GM12875 (cell line): Measurements from ENCODE around the gene EPAS1.

Experiments used
- H3K4me3 ChIP-seq: one replicate; pipeline ENCODE4 v1.5.1; 2011; ENCODE audit warnings: low read depth, low read length, control low read depth
- TF ChIP-seq, protein P1 (sequence below): IDR thresholded peaks from 2 replicates; pipeline ENCODE4 v1.5.1; 2011; ENCODE audit warnings: low read depth, mild to moderate bottlenecking, control low read depth, inconsistent platforms, low read length, moderate library complexity, borderline replicate concordance; ENCODE audit not compliant: insufficient read depth

The EPAS1 gene

DNA sequence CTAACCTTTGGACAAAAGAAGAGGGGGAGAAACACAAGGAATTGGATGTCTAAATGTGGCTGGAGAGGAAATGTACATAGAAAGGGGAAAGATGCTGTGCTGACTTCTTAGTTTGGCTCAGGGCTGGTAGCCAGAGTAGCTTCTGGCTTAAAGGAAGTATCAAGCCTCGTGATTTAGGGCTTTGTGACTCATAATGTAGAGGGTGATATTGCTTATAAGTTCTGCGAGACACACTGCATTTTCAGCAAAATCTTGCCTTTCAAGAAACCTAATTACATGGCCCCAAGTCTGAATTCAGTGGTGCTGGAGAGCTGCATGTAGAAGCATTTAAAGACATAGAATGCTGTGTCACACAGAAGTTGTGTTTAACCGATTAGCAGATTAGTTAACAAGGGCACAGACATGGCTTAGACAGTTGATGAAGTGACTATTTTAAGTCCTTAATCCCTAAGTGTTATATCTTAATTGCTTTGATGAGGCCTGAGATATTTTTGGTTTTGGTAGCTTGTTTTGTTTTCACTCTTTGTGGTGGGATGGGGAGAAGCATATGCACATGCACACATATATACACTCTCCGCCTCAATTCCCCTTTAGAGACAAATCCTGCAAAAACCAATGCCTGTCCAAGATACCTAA is 66.4 kb downstream of the EPAS1 start:
- TF ChIP-seq, protein P1, sequence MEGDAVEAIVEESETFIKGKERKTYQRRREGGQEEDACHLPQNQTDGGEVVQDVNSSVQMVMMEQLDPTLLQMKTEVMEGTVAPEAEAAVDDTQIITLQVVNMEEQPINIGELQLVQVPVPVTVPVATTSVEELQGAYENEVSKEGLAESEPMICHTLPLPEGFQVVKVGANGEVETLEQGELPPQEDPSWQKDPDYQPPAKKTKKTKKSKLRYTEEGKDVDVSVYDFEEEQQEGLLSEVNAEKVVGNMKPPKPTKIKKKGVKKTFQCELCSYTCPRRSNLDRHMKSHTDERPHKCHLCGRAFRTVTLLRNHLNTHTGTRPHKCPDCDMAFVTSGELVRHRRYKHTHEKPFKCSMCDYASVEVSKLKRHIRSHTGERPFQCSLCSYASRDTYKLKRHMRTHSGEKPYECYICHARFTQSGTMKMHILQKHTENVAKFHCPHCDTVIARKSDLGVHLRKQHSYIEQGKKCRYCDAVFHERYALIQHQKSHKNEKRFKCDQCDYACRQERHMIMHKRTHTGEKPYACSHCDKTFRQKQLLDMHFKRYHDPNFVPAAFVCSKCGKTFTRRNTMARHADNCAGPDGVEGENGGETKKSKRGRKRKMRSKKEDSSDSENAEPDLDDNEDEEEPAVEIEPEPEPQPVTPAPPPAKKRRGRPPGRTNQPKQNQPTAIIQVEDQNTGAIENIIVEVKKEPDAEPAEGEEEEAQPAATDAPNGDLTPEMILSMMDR = no peak
- H3K4me3 ChIP-seq = no peak overlapping the region

GRCh38 chr2:46364797-46365457 is 67.7 kb downstream of the EPAS1 start:
- no peak overlapping the region for H3K4me3 ChIP-seq

DNA sequence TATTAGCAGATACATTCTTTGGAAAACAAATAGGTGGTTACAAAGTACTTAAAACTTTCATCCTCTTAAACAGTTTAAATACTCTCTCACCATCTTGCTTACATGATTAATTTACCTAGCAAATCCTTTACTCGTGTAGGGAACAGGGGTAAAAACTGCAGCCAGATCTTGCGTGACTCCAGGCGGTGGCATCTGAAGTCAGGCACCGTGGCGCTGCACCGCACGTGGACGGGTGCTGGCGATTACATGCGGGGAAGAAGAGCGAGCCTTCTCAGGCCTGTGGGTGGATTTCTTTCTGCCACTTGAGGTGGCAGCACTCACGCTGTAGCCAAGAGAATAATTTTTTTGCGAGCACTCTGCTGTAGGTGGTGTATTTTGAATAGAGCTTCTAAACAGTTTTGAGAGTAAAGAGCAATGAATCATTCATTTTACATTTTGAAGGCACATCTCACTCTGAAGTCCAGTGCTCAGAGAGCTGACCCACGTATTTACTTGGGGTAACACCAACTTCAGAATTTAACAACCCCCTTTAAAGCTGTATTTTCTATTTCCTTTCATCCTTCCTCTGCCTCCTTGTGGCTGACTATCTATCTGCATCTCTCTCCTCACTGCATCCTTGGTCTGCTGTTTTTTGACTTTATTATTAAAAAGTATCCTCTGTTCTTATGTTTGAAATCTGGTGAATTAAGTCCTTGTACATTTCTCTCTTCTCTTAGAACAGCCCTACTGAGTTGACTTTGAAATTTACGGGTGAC is 68.9 kb downstream of the EPAS1 start:
- TF ChIP-seq, protein P1 = peak; percentile 26; the same call in 1 of the 2 replicates
- no peak overlapping the region for H3K4me3 ChIP-seq

More at GRCh38 chr2:46364797-46365457, 67.7 kb downstream of the EPAS1 start:
- TF ChIP-seq, protein P1 = peak; percentile 65; the same call in 1 of the 2 replicates

- no peak overlapping the region for H3K4me3 ChIP-seq
- TF ChIP-seq, protein P1 = no peak
These were observed 69.5 kb downstream of the EPAS1 start for GRCh38 chr2:46366668-46367052.

GRCh38 chr2:46367286-46367685 is 70.1 kb downstream of the EPAS1 start:
- TF ChIP-seq, protein P1 = no peak
- H3K4me3 ChIP-seq = no peak overlapping the region

GRCh38 chr2:46368401-46368800 is 71.2 kb downstream of the EPAS1 start:
- no peak overlapping the region for H3K4me3 ChIP-seq
- TF ChIP-seq, protein P1 = no peak
